ENCODE data around the gene LMX1B.

Gene LMX1B

DNA sequence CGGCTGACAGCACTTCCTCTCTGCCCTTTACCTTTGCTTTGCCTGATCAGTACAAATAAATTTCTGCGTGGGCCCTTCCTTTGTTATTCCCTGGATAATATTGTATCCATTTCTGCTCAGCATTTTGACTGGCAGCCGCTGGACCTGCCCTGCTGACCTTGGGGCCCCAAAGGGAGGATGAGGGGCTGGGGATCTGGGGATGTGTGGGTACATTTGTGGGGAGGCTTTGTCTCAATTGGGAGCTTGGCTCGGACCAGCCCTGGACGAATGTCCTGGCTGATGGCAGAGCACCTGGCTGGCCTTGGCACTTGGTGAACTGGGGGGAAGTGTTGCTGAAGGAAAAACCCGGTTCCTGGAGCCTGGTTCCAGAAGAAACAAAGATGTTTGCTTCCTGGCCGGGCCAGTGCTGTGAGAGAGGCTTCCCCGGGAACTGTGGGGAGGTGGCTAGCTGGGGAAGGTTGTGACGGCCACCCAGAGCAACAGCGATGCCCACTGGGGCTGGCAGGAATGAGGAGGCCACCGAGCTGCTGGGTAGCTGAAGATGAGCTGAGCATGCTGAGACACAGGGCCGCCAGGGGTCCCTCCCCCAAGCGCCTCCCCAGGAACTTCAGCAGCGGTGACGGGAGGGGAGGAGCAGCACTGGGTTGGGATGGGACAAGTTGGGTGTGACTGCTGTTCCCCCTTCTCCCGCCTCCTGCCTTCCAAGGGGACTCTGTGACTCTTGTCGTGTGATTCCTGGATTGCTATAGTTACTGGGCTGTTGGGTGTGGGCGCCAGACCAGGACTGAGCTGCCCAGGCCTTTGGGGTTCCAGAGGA lies 8.4 kb downstream of the LMX1B start:
- no peak overlapping the region for H3K4me3 ChIP-seq (ENCODE audit: low read depth, low read length)
- TF ChIP-seq CTCF (IDR thresholded peaks at IDR 0.05; ENCODE audit: borderline replicate concordance, insufficient read depth, low read depth, low read length): no peak

GRCh38 chr9:126623314-126623666 lies 9.6 kb downstream of the LMX1B start:
- no peak for TF ChIP-seq CTCF (IDR thresholded peaks at IDR 0.05; ENCODE audit: borderline replicate concordance, insufficient read depth, low read depth, low read length)
- H3K4me3 ChIP-seq (ENCODE audit: low read depth, low read length): no peak overlapping the region

DNA sequence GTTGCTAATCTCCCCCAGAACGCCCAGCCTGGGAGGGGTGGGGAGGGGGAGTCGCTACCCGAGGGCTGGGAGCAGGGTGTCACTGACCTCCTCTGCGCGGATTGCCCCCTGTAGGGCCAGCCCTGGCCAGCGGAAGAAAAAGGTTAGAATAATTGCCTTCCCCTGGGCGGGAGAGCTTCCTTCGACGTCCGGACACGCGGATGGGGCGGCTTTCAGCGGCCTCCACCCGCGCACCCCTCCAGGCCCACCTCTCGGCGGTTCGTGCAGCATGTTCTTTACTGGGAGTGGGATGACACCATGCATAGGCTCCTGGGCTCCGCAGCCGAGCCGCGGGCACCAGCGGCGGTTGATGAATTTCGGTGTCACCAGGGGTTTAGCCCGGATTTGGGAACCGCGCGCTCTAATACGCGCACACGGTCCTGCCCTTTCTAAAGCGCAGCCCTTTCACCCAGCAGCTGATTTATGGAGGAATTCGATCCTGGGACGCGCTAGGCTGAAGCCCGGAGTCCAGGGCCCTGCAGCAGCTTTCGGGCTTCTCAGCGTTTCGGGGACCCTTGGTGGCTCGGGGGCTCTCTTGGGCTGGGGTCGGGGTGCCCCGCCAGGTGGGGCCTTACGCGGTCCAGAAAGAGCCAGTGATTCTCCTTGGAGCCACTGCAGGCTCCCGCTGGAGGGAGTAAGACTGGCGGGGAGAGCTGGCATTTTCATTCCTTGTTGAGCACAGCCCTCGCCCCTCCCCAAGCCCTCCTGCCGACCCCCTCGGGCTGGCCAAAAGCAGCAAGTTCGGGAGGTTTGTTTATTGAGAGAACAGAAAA lies 10.1 kb downstream of the LMX1B start:
- TF ChIP-seq CTCF (IDR thresholded peaks at IDR 0.05; ENCODE audit: borderline replicate concordance, insufficient read depth, low read depth, low read length): no peak
- H3K4me3 ChIP-seq (ENCODE audit: low read depth, low read length): no peak overlapping the region

GRCh38 chr9:126624479-126624826 lies 10.7 kb downstream of the LMX1B start:
- no peak overlapping the region for H3K4me3 ChIP-seq (ENCODE audit: low read depth, low read length)
- no peak for TF ChIP-seq CTCF (IDR thresholded peaks at IDR 0.05; ENCODE audit: borderline replicate concordance, insufficient read depth, low read depth, low read length)

GRCh38 chr9:126624912-126625311 lies 11.2 kb downstream of the LMX1B start:
- TF ChIP-seq CTCF (IDR thresholded peaks at IDR 0.05; ENCODE audit: borderline replicate concordance, insufficient read depth, low read depth, low read length): no peak
- H3K4me3 ChIP-seq (ENCODE audit: low read depth, low read length): no peak overlapping the region

GRCh38 chr9:126625329-126626126 lies 11.8 kb downstream of the LMX1B start:
- peak overlapping the region; percentile 29 for H3K4me3 ChIP-seq (ENCODE audit: low read depth, low read length)
- no peak for TF ChIP-seq CTCF (IDR thresholded peaks at IDR 0.05; ENCODE audit: borderline replicate concordance, insufficient read depth, low read depth, low read length)

Measured in GM12875 (cell line).